ENCODE measurements around the gene UNC5C. TPM values are rescaled to one million over a fixed set of nuclear protein-coding genes. Genes with fewer than 3 reads are reported as not detected.

Gene UNC5C
- total RNA-seq, 1 donor from 2014 or later: not detected

- POLR2A ChIA-PET: no interaction called here
- DNase-seq (no peak), ATAC-seq (ENCODE audit: low read depth) (no peak)
- intact Hi-C loops (cut with micrococcal nuclease): no loop called here
- TF ChIP-seq CTCF (IDR thresholded peaks at IDR 0.05): no peak
- Mint-ChIP-seq H3K9me3 (peaks cover 3% of the 10 kb centered on the region), H3K27me3 (no peaks in the 10 kb centered on the region), H3K36me3 (ENCODE audit: low read depth) (no peaks in the 10 kb centered on the region), H3K27ac (no peak overlapping the region), H3K4me3 (no peak overlapping the region), H3K4me1 (no peaks in the 10 kb centered on the region)
- CTCF ChIA-PET: interaction anchor here (0.5 kb wide), 1 partner anchor 1816 kb away, joined by 3 read pairs; no protein-coding TSS in a partner anchor
Observed at GRCh38 chr4:95388911-95389310, 159.9 kb downstream of the UNC5C start.

DNA sequence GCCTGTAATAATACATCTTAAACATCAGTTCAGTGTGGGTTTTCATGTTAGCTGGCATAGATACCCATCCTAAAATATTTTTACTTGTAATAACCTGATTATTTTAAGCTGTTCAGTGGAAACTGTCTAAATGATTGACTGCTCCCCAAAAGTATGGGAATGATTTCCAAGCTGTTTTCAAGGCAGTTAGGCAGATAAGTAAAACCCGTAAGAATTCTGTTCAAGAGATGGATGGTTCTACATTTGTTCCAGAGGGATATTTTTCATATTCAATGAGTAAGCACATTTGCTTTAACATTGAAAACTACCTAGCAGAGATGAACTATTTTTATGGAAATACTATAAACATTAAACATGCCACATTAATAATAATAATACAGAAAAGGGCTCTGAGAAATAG, 161.1 kb downstream of the UNC5C start:
- DNase-seq: no peak
- CTCF ChIA-PET: no interaction called here
- TF ChIP-seq CTCF (IDR thresholded peaks at IDR 0.05): no peak
- Mint-ChIP-seq H3K36me3 (ENCODE audit: low read depth) (no peaks in the 10 kb centered on the region), H3K4me3 (no peak overlapping the region), H3K9me3 (no peaks in the 10 kb centered on the region), H3K27me3 (no peaks in the 10 kb centered on the region), H3K27ac (no peak overlapping the region), H3K4me1 (no peaks in the 10 kb centered on the region)
- POLR2A ChIA-PET: no interaction called here
- no peak for ATAC-seq (ENCODE audit: low read depth)
- intact Hi-C loops (cut with micrococcal nuclease): no loop called here

GRCh38 chr4:95386410-95386809, 162.4 kb downstream of the UNC5C start:
- Mint-ChIP-seq H3K4me3 (no peak overlapping the region), H3K4me1 (no peaks in the 10 kb centered on the region), H3K36me3 (ENCODE audit: low read depth) (no peaks in the 10 kb centered on the region), H3K27ac (no peak overlapping the region), H3K9me3 (no peaks in the 10 kb centered on the region), H3K27me3 (no peaks in the 10 kb centered on the region)
- ChIA-PET POLR2A (no interaction called here), CTCF (no interaction called here)
- intact Hi-C loops (cut with micrococcal nuclease): no loop called here
- ATAC-seq (ENCODE audit: low read depth) (no peak), DNase-seq (no peak)
- no peak for TF ChIP-seq CTCF (IDR thresholded peaks at IDR 0.05)

GRCh38 chr4:95381843-95382580, 166.8 kb downstream of the UNC5C start:
- Mint-ChIP-seq H3K36me3 (ENCODE audit: low read depth) (no peaks in the 10 kb centered on the region), H3K9me3 (no peaks in the 10 kb centered on the region), H3K27ac (no peak overlapping the region), H3K4me3 (no peak overlapping the region), H3K27me3 (no peaks in the 10 kb centered on the region), H3K4me1 (no peaks in the 10 kb centered on the region)
- no peak for ATAC-seq (ENCODE audit: low read depth)
- intact Hi-C loops (cut with micrococcal nuclease): no loop called here
- TF ChIP-seq CTCF (IDR thresholded peaks at IDR 0.05): no peak
- ChIA-PET CTCF (no interaction called here), POLR2A (no interaction called here)
- no peak for DNase-seq

- Mint-ChIP-seq H3K4me3 (no peak overlapping the region), H3K27me3 (no peaks in the 10 kb centered on the region), H3K36me3 (ENCODE audit: low read depth) (no peaks in the 10 kb centered on the region), H3K4me1 (no peaks in the 10 kb centered on the region), H3K9me3 (no peaks in the 10 kb centered on the region), H3K27ac (no peak overlapping the region)
- ChIA-PET CTCF (no interaction called here), POLR2A (no interaction called here)
- intact Hi-C loops (cut with micrococcal nuclease): no loop called here
- TF ChIP-seq CTCF (IDR thresholded peaks at IDR 0.05): no peak
- ATAC-seq (ENCODE audit: low read depth) (no peak), DNase-seq (no peak)
Observed at GRCh38 chr4:95379633-95380032, 169.1 kb downstream of the UNC5C start.

Measured in activated B cell treated with CpG ODN at 0.5 μM for 24 hours (primary cell).